MG63 (cell line): ENCODE measurements around the gene PSMB5. TPM values are rescaled to one million over a fixed set of nuclear protein-coding genes. Genes with fewer than 3 reads are reported as not detected.

ENCODE experiments used
- total RNA-seq: library from RNA; depleted of rRNA; stranded (reverse); fragments of >200 nt; shearing (Covaris generic); gene quantifications from 2 replicates; pipeline ENCODE4 v1.2.3, GENCODE V29; 2014; ENCODE audit warnings: low replicate concordance; rRNA removed

Gene PSMB5
- total RNA-seq, 1 experiment from 2014 or later, result 273 TPM

Other genes starting within 250 kb of the PSMB5 start
- gene SLC7A7, start 219.5 kb downstream of the PSMB5 start, total RNA-seq, result 4.0 TPM in 1 of 2 replicates, not detected in the other
- gene MRPL52, start 205.0 kb downstream of the PSMB5 start, total RNA-seq, result 22.1 and 92.8 TPM in 2 replicates
- 85.2 and 124 TPM in 2 replicates for gene MMP14, start 198.3 kb downstream of the PSMB5 start, total RNA-seq
- gene LRP10, start 163.2 kb downstream of the PSMB5 start, total RNA-seq, result 6.4 and 21.9 TPM in 2 replicates
- not detected in 2 replicates for gene REM2, start 151.7 kb downstream of the PSMB5 start, total RNA-seq
- 25.4 and 27.8 TPM in 2 replicates for gene RBM23, start 115.8 kb downstream of the PSMB5 start, total RNA-seq
- 99.2 and 100 TPM in 2 replicates for gene PRMT5, start 105.5 kb downstream of the PSMB5 start, total RNA-seq
- gene HAUS4, start 77.8 kb downstream of the PSMB5 start, total RNA-seq, result 41.3 and 76.1 TPM in 2 replicates
- 60.8 and 69.6 TPM in 2 replicates for gene AJUBA, start 52.3 kb downstream of the PSMB5 start, total RNA-seq
- gene C14orf93, start 24.8 kb downstream of the PSMB5 start, total RNA-seq, result 3.7 and 12.3 TPM in 2 replicates
- not detected in 2 replicates for gene PSMB11, start 7.3 kb upstream of the PSMB5 start, total RNA-seq
- 1.4 and 1.9 TPM in 2 replicates for gene CDH24, start 22.6 kb upstream of the PSMB5 start, total RNA-seq
- gene ACIN1, start 60.2 kb upstream of the PSMB5 start, total RNA-seq, result 39.7 and 52.2 TPM in 2 replicates
- gene C14orf119, start 60.6 kb upstream of the PSMB5 start, total RNA-seq, result 9.6 and 22.8 TPM in 2 replicates
- not detected in 2 replicates for gene CIROP, start 70.1 kb upstream of the PSMB5 start, total RNA-seq
- gene CEBPE, start 84.4 kb upstream of the PSMB5 start, total RNA-seq, result not detected in 2 replicates
- gene SLC7A8, start 148.8 kb upstream of the PSMB5 start, total RNA-seq, result 0.13 and 8.4 TPM in 2 replicates
- gene RNF212B, start 203.0 kb upstream of the PSMB5 start, total RNA-seq, result not detected in 2 replicates